ENCODE data around the gene RNF151.
A peak's percentile ranks its signal among the peaks of the same experiment; 100 is the strongest.
"Not testable (repeated sequence)": the region's sequence is repeated elsewhere in the genome, so short reads cannot be mapped to it uniquely, and the experiment has no call there.

Gene RNF151

DNA sequence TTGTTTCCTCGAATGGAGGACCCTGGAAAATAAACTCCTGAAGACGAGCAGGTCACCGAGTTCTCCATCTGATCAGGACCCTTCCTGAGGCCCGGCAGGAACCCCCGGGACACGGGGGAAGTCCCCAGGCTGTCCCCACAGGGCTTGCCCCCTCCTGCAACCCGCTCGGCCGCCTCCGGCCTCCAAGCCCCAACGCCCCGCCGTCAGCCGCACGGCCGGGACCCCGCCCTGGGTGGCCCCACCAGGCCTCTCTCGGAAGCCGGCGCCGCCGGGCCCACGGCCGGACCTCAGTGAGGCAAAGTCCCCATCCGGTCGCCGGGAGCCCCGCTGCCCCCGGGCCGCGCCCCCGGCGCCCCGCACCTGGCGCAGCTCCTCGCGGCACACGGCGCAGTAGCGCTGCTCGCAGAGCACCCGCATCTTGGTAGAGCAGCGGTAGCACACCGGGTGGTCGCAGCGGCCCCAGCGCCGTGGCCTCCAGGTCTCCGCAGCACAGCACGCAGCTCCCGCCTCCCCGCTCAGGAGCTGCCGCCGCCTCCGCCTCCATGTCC lies 42.6 kb downstream of the RNF151 start:
- no peak for TF ChIP-seq CTCF (IDR thresholded peaks at IDR 0.05)
- Mint-ChIP-seq H3K36me3 (ENCODE audit: low read depth) (no peaks in the 10 kb centered on the region), H3K9me3 (no peaks in the 10 kb centered on the region), H3K4me1 (peaks cover 51% of the 10 kb centered on the region), H3K4me3 (peak overlapping the region; percentile 83), H3K27me3 (ENCODE audit: low read depth, poor library complexity) (no peaks in the 10 kb centered on the region), H3K27ac (no peak overlapping the region)
- DNase-seq = no peak

- Mint-ChIP-seq H3K4me1 (peaks cover 44% of the 10 kb centered on the region), H3K36me3 (ENCODE audit: low read depth) (no peaks in the 10 kb centered on the region), H3K9me3 (no peaks in the 10 kb centered on the region), H3K4me3 (peak within 1 kb of the TSS; percentile 85), H3K27ac (peak within 1 kb of the TSS; percentile 75), H3K27me3 (ENCODE audit: low read depth, poor library complexity) (no peaks in the 10 kb centered on the region)
- TF ChIP-seq CTCF (IDR thresholded peaks at IDR 0.05) = no peak
- peak; percentile 86 for DNase-seq
These were observed 43.3 kb downstream of the RNF151 start, which contains the start of gene ZNF598 for GRCh38 chr16:2009791-2010510. Gene ZNF598, minus strand, starts transcription at chr16:2009821.

GRCh38 chr16:2011726-2012125 lies 45.1 kb downstream of the RNF151 start:
- H3K4me3 Mint-ChIP-seq; H3K36me3 Mint-ChIP-seq (ENCODE audit: low read depth); H3K27me3 Mint-ChIP-seq (ENCODE audit: low read depth, poor library complexity); H3K27ac Mint-ChIP-seq; DNase-seq; H3K9me3 Mint-ChIP-seq: not testable (repeated sequence)
- peaks cover 37% of the 10 kb centered on the region for H3K4me1 Mint-ChIP-seq

- no peaks in the 10 kb centered on the region for H3K9me3 Mint-ChIP-seq
- DNase-seq = no peak
- H3K27ac Mint-ChIP-seq = no peak overlapping the region
- H3K36me3 Mint-ChIP-seq (ENCODE audit: low read depth) = no peaks in the 10 kb centered on the region
- H3K4me1 Mint-ChIP-seq = peaks cover 22% of the 10 kb centered on the region
- TF ChIP-seq CTCF (IDR thresholded peaks at IDR 0.05) = no peak
- no peak overlapping the region for H3K4me3 Mint-ChIP-seq
- H3K27me3 Mint-ChIP-seq (ENCODE audit: low read depth, poor library complexity) = peaks cover 6% of the 10 kb centered on the region
These were observed 46.9 kb downstream of the RNF151 start for GRCh38 chr16:2013527-2013926.

DNA sequence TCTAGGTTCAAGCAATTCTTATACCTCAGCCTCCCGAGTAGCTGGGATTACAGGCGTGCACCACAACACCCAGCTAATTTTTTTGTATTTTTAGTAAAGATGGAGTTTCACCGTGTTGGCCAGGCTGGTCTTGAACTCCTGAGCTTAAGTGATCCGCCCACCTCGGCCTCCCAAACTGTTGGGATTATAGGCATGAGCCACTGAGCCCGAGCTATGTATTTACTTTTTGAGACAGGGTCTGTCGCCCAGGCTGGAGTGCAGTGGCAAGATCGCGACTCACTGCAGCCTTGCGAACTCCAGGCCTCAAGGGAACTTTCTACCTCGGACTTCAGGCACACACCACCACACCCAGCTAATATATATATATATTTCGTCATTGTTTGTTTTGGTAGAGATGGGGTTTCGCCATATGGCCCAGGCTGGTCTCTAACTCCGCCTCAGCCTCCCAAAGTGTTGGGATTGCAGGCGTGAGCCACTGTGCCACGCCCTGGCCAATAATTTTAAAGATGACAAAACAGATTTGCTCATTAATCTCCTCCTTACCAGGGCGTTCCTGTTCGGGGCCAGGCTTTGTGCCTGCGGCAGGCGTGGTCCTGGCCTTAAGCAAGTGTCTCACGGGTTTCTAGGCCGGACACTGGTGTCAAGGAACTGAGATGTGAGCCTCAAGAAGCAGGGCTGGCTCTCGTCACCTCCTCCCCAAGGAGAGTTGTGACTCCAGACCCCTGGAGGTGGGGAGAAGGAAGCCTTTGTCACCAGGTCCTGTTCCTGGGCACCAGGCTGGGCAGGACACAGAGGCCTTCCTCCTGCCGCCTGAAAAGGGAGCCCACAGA lies 48.7 kb downstream of the RNF151 start:
- H3K4me3 Mint-ChIP-seq = no peak overlapping the region

More for the DNA sequence above, 48.7 kb downstream of the RNF151 start:
- DNase-seq = no peak
- no peaks in the 10 kb centered on the region for H3K9me3 Mint-ChIP-seq
- TF ChIP-seq CTCF (IDR thresholded peaks at IDR 0.05) = no peak
- no peaks in the 10 kb centered on the region for H3K36me3 Mint-ChIP-seq (ENCODE audit: low read depth)
- H3K4me1 Mint-ChIP-seq = peaks cover 12% of the 10 kb centered on the region
- H3K27me3 Mint-ChIP-seq (ENCODE audit: low read depth, poor library complexity) = peaks cover 17% of the 10 kb centered on the region
- H3K27ac Mint-ChIP-seq = no peak overlapping the region
